ENCODE measurements around the gene ESRP2. TPM values are rescaled to one million over a fixed set of nuclear protein-coding genes. Genes with fewer than 3 reads are reported as not detected.

The ESRP2 gene
- 42.7 and 48.8 TPM in 2 replicates for total RNA-seq (2022)
- percentile 67 among the genes with signal in this experiment for Bru-seq, nascent RNA
- percentile 85 among the genes with signal in this experiment for BruChase-seq, experiment 1, labeled RNA remaining after a 6-hour chase
- percentile 86 among the genes with signal in this experiment for BruChase-seq, experiment 2, labeled RNA remaining after a 2-hour chase
- long read RNA-seq, transcript ESRP2-202 (15 exons, 3,793 nt), result major isoform, 41 of 80 reads
- long read RNA-seq, partial matches to known transcripts, result 19 of 80 reads
- long read RNA-seq, other reads (novel, unspliced or antisense), result 20 of 80 reads

- no peaks in the 10 kb centered on the region for H3K27me3 Mint-ChIP-seq (ENCODE audit: insufficient read depth, unreplicated experiment)
- TF ChIP-seq, protein P1, sequence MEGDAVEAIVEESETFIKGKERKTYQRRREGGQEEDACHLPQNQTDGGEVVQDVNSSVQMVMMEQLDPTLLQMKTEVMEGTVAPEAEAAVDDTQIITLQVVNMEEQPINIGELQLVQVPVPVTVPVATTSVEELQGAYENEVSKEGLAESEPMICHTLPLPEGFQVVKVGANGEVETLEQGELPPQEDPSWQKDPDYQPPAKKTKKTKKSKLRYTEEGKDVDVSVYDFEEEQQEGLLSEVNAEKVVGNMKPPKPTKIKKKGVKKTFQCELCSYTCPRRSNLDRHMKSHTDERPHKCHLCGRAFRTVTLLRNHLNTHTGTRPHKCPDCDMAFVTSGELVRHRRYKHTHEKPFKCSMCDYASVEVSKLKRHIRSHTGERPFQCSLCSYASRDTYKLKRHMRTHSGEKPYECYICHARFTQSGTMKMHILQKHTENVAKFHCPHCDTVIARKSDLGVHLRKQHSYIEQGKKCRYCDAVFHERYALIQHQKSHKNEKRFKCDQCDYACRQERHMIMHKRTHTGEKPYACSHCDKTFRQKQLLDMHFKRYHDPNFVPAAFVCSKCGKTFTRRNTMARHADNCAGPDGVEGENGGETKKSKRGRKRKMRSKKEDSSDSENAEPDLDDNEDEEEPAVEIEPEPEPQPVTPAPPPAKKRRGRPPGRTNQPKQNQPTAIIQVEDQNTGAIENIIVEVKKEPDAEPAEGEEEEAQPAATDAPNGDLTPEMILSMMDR (IDR thresholded peaks at IDR 0.05; ENCODE audit: unreplicated experiment), result no peak
- no peak for DNase-seq (ENCODE audit: unreplicated experiment)
- H3K36me3 Mint-ChIP-seq (ENCODE audit: insufficient read depth, unreplicated experiment), result peaks cover 31% of the 10 kb centered on the region
- peak within 1 kb of the TSS; percentile 81 for H3K4me3 Mint-ChIP-seq (ENCODE audit: unreplicated experiment)
- ChIA-PET POLR2A (interaction anchor here (0.6 to 6.0 kb wide), 21 partner anchors 9 to 577 kb away, joined by 3 to 99 read pairs (median 8); partner anchors contain the start of genes DDX28, DUS2, NFATC3 and PLA2G15), CTCF (interaction anchor here (4.2 kb wide), 1 partner anchor 93 kb away, joined by 18 read pairs; no protein-coding TSS in a partner anchor)
- peak within 1 kb of the TSS; percentile 94 for H3K27ac Mint-ChIP-seq (ENCODE audit: low read depth, unreplicated experiment)
- peaks cover 16% of the 10 kb centered on the region for H3K4me1 Mint-ChIP-seq (ENCODE audit: insufficient read depth, unreplicated experiment)
- BruUV-seq (replicated peaks), result no TSS peak
- H3K9me3 Mint-ChIP-seq (ENCODE audit: unreplicated experiment), result no peaks in the 10 kb centered on the region
- intact Hi-C loops (cut with micrococcal nuclease), result loop anchor here (2.0 to 5.0 kb wide), 2 partner anchors 149 to 269 kb away; partner anchors contain the start of gene SLC12A4
Measured at GRCh38 chr16:68235887-68236136, at the start of gene ESRP2. TSS of gene ESRP2 (minus strand) at chr16:68236127. CDS start at chr16:68236045, 82 bp downstream.

DNA sequence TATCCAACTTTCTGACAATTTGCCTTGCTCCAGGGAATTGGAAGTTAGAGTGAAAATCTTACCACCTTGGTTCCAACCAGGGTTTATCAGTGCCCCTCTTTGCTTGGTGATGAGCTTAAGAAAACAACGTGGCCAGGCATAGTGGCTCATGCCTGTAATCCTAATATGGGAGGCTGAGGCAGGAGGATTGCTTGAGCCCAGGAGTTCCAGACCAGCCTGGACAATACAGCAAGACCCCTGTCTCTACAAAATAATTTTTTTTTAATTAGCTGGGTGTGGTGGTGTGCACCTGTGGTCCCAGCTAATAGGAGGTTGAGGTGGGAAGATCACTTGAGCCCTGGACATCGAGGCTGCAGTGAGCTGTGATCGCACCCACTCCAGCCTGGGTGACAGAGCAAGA, 49.8 kb upstream of the ESRP2 start:
- H3K27me3 Mint-ChIP-seq (ENCODE audit: insufficient read depth, unreplicated experiment), result no peaks in the 10 kb centered on the region
- DNase-seq (ENCODE audit: unreplicated experiment), result no peak
- TF ChIP-seq, protein P1 (IDR thresholded peaks at IDR 0.05; ENCODE audit: unreplicated experiment), result no peak
- CTCF ChIA-PET, result interaction anchor here (0.6 to 4.7 kb wide), 9 partner anchors 9 to 1913 kb away, joined by 3 to 46 read pairs (median 4); partner anchors contain the start of gene SLC7A6
- no TSS peak for BruUV-seq (replicated peaks)
- no peaks in the 10 kb centered on the region for H3K9me3 Mint-ChIP-seq (ENCODE audit: unreplicated experiment)
- H3K4me3 Mint-ChIP-seq (ENCODE audit: unreplicated experiment), result no peak overlapping the region
- POLR2A ChIA-PET, result interaction anchor here (1.2 to 3.7 kb wide), 5 partner anchors 9 to 22 kb away, joined by 3 to 16 read pairs (median 7); partner anchors contain the start of gene SLC7A6
- intact Hi-C loops (cut with micrococcal nuclease), result no loop called here
- peaks cover 88% of the 10 kb centered on the region for H3K36me3 Mint-ChIP-seq (ENCODE audit: insufficient read depth, unreplicated experiment)
- H3K4me1 Mint-ChIP-seq (ENCODE audit: insufficient read depth, unreplicated experiment), result peaks cover 20% of the 10 kb centered on the region
- H3K27ac Mint-ChIP-seq (ENCODE audit: low read depth, unreplicated experiment), result peak overlapping the region; percentile 24

DNA sequence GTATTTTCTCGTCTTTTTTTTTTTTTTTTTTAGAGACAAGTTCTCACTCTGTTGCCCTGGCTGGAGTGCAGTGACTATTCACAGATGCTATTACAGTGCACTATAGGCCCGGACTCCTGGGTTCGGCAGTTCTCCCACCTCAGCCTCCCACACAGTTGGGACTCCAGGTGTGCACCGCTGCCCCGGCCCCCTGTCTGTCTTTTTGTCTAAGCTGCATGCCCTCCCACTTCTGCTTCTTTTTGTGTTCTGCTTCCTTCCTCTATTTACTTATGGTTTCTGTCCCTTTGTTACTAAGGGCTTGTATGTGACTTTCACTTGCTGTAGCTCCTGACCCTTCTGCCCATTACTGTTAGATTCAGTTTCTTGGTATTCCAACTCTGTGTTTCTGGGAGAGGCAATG, 48.9 kb upstream of the ESRP2 start:
- no peak overlapping the region for H3K4me3 Mint-ChIP-seq (ENCODE audit: unreplicated experiment)

More for the DNA sequence above, 48.9 kb upstream of the ESRP2 start:
- H3K4me1 Mint-ChIP-seq (ENCODE audit: insufficient read depth, unreplicated experiment), result peaks cover 20% of the 10 kb centered on the region
- BruUV-seq (replicated peaks), result no TSS peak
- intact Hi-C loops (cut with micrococcal nuclease), result no loop called here
- no peaks in the 10 kb centered on the region for H3K27me3 Mint-ChIP-seq (ENCODE audit: insufficient read depth, unreplicated experiment)
- no peak overlapping the region for H3K27ac Mint-ChIP-seq (ENCODE audit: low read depth, unreplicated experiment)
- CTCF ChIA-PET, result interaction anchor here (0.6 to 4.7 kb wide), 6 partner anchors 10 to 1087 kb away, joined by 3 to 46 read pairs (median 4); partner anchors contain the start of gene SLC7A6
- no peaks in the 10 kb centered on the region for H3K9me3 Mint-ChIP-seq (ENCODE audit: unreplicated experiment)
- TF ChIP-seq, protein P1 (IDR thresholded peaks at IDR 0.05; ENCODE audit: unreplicated experiment), result no peak
- POLR2A ChIA-PET, result interaction anchor here (1.2 to 3.7 kb wide), 5 partner anchors 9 to 47 kb away, joined by 3 to 16 read pairs (median 7); partner anchors contain the start of gene SLC7A6
- no peak for DNase-seq (ENCODE audit: unreplicated experiment)
- peaks cover 83% of the 10 kb centered on the region for H3K36me3 Mint-ChIP-seq (ENCODE audit: insufficient read depth, unreplicated experiment)

All from MCF 10A (cell line).